ENCODE results near the gene SRRM4.
"Not testable (repeated sequence)": the region's sequence is repeated elsewhere in the genome, so short reads cannot be mapped to it uniquely, and the experiment has no call there.

The SRRM4 gene, protein sequence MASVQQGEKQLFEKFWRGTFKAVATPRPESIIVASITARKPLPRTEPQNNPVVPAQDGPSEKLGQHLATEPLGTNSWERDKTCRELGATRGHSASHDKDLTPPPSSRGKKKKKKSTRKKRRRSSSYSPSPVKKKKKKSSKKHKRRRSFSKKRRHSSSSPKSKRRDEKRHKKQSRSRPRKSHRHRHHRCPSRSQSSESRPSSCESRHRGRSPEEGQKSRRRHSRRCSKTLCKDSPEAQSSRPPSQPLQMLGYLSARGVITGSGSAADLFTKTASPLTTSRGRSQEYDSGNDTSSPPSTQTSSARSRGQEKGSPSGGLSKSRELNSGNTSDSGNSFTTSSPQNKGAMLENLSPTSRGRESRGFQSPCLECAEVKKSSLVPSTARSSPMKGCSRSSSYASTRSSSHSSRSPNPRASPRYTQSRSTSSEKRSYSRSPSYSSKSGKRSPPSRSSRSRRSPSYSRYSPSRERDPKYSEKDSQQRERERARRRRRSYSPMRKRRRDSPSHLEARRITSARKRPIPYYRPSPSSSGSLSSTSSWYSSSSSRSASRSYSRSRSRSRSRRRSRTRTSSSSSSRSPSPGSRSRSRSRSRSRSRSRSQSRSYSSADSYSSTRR

DNA sequence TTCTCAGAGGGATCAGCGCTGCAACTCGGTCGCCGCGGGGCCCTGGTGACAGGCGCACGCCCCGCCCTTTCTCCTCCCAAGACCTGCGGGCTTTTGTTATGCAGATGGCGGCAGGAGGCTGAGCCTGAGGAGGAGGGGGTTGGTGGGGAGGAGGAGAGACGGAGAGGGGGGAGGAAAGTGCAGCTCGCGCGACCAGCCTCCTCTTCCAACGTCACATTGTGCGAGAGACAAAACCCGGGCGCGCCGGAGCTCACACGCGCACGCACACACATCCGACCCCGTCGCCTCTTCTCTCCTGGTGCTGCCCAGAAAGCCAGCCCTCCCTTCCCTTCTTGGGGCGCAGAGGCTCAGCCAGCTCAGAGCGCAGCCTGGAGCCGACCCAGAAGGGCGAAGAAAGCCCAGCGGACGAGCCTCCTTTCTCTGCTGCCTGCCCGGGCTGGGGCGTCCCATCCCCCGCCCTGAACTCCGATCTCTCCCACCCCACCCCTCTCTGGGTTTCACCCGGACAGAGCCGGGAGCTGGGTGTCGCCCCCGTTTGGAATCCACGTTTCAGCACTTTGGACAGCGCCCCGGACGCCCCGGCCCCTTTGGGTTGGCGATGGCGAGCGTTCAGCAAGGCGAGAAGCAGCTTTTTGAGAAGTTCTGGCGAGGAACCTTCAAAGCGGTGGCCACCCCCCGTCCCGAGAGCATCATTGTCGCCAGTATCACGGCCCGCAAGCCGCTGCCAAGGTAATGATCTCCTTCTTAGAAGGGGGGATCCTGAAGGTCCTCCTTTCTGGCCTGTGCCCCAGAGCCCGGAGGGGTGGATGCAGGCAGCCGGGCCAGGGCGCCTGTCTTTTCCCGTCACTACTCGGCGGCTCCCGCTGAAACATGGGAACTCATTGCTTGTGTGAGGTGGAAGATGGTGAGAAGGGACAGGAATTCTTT is at the start of gene SRRM4:
Gene SRRM4 (plus strand): TSS at position 257 of the 927 bp plus-strand sequence. CDS start 342 bp downstream, at position 599.
- no peak for DNase-seq

DNA sequence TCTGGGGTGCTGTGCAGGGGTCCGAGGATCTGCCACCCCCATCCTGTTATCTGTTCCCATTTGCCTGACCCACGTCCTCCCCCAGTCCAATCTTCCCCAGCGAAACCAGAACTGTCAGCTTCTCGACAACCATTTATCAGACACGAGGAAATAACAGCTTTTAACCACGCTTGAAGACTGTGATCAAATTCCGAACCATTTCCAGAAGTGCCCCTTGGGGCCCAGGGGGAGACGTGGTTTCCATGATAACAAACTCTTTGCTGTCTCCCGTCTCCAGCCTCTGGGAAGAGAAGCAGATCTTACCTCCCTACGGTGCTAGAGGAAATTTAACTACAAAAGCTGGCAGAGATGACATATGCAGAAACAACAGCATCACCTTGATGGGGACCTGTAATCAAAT is 35.1 kb upstream of the SRRM4 start:
- DNase-seq, result no peak

DNA sequence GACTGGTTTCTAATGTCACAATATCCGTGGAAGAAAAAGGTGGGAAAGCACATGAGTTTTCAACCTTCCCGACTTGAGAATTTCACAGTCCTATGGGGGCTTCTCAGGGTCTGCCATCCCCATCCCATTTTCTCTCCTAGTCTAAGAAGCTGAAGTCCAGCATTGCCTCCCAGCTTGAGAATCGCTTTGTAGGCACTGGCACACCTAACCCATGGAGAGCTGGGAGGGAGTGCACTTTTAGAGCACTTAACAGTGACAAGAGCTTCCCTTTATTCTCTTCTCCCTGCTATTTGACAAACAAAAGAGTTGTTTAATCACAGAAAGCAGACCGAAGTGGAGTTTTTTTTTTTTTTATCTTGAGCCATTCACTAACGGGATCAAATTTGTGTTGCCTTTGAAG is 22.8 kb upstream of the SRRM4 start:
- DNase-seq, result no peak

DNA sequence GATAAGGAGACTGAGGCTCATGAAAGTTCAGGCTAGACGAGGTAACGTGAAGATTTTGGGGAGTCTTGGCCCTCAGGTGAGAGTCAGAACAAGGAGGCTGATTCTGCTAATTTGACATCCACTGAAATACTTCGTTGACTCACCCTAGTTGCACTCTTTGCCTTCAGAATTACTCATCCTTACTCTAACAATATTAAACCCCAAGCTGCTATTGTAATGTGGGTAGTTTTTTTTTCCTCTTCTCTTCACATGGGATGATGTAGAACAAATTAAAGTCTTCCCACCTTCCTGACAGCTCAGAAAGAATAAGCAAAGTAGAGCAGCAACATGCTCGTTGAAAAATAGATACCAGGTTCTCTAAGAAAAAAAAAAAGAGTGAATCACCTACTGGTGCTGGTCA is 22.0 kb upstream of the SRRM4 start:
- DNase-seq, result no peak

DNA sequence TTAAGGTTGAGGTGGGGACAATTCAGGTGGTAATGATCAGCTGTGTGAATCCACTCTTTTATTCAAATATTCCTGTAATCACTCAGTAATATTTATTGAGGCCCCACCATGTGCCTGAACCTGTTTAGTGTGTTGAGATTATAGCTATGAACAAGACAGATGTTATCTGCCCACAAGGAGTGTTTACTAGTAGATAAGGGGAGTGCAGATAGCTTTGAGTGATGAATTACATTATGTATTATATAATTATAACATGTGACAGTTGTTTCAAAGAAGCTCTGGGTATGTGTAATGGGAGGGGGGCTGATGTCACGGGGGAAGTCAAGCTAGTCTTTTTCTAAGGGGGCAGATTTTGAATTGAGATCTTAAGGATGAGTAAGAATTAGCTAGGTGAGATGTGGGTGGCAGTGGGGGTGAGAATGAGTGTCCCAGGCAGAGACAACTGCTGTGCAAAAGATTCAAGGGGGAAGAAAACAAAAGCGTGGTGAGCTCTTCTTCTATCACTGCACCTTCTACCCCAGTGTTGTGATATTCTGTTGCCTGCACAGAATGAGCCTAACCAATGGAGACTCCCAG is 21.3 kb upstream of the SRRM4 start:
- no peak for DNase-seq

DNA sequence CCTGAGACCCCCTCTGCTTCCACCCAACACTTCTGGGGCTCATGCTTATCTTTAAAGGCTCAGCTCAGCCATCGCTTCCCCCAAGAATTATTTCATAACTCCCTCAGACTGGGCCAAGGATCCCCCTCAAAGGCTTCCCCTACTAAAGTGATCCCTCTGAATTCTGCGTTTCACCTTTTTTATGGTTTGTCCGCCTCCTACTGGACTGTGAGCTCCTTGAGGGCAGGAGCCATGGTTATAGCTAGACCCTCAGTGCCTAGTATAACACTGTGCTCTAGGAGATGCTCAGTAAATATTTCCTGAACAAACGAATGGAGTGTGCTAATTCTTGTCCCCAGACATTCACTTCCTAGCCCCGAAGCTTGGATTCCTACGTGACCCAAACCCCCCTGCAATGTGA is 20.5 kb upstream of the SRRM4 start:
- DNase-seq, result no peak

DNA sequence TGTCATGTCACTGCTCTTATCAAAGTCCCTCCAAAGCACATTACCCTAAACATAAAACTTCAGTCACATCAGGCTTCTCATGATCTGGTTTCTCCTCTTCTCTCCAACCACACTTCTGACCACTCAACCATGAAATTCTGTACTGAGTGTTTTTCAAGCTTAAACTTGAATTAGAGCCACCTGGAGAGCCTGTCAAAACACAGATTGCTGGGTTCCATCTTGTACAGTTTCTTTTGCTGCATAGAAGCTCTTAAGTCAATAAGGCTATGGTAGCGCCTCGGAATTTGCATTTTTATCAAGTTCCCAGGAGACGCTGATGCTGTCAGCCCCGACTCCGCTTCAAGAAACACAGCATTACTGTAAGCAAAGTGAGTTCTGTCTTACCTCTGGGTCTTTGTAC is 16.4 kb upstream of the SRRM4 start:
- DNase-seq, result no peak

DNA sequence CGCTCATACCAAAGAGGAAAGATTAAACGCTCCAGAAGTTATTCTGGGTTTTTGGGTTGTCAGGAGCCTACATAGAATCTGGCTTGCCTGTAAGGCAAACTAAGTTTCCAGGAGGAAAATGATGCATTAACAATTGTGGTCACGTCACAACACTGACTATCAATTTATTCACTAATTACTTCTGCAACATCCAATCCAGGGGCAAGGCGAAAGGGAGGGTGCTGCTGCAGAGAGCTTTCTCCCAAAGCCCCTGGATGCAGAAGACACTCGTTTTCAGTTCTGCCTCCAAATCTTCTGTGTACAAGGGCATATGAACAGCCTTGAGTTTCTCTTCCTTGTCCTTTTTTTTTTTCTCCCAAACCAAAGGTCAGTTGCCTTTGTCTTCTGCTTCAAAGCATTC is 10.5 kb upstream of the SRRM4 start:
- no peak for DNase-seq

DNA sequence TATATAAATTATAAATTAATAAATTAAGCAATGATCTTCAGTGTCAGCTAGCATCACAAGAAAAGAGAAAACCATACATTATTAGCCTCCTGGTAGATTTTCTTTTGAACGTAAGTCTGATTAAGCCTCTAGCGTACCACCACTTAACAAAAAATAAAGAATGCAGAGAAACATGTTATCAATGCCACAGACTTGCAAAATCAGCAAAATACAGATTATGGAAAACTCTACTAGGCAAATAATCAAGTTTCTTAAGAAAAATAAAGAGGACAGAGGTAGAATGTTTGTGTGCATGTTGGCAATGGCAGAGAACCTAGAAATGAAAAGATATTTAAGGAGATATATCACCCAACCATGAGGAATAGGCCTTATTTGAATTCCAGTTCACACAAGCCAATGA is 8.4 kb upstream of the SRRM4 start:
- DNase-seq, result no peak

DNA sequence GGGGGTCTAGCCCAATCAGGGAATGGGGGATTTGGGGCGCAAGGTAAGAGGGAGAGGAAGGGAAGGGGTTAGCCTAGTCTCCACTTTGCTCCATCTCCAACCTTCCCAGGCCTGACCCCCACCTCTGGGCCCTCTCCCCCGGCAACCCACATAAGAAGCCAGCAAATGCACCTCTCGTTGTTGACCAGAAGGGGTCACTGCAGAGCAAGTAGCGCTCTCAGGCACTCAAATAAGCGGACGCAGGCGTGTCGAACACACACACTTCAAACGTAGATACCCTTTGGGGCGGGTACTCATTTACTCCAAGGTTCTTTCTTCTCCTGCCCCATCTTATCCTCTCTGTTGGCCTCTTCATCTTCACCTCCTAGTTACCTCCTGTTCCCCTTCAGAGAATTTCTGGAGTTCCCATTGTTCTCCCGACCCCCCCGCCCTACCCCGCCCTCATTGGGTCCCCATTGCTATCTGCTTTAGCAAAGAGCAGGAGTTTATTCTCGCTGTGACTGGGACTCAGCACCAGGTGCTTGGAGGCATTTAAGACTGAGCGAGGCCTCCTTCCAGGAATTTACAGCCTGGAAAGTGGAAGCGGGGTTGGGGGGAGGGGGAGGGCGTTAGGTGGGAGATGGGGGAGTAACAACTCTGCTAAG is 1.5 kb upstream of the SRRM4 start:
- peak; percentile 12 for DNase-seq

DNA sequence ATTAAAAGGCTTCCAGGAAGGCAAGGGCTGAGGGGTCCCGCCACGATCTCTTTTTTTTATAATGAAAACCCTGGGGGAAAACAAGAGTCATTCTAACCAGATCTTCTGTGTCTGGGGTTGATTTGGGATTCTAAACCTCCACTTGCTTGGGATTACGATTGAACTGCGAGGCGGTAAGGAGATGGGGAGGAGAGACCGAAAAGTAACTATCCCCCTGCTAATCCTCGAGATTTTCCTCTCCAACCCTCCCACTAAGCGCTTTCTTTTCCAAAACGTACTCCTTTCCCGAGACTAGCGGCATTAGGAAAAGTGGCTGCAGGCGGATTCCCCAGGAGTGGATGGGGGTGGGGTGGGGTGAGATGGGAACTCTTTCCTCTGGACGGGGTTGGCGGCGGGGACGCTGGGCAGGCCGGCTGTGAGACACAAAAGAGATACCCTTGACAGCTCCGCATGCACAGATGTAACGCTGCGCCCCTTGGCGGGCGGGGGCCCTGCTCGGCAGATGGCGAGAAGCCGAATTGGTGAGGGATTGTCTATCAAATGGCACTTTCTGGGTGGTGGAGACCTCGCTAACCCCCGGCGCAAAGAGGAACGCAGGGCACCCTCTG is 830 bp upstream of the SRRM4 start:
- no peak for DNase-seq

DNA sequence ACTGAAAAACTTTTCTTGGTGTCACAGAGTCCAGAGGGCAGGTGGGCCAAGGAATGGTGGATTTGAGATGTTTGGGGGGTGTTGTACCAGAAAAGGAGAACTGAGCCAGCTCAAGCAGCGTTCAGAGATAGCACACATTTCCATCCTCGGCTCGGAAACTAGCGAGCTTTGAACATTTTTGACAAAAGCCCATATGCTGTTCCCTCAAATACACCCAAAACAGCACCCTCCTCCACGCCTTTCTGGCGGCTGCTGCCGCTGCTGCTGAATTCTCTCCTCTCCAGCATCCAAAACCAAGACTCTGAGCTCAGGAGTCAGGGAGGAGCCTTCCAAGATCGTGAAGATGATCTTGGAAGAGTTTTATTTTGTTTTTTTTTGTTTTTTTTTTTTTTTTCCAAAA is 961 bp downstream of the SRRM4 start:
- DNase-seq, result no peak

DNA sequence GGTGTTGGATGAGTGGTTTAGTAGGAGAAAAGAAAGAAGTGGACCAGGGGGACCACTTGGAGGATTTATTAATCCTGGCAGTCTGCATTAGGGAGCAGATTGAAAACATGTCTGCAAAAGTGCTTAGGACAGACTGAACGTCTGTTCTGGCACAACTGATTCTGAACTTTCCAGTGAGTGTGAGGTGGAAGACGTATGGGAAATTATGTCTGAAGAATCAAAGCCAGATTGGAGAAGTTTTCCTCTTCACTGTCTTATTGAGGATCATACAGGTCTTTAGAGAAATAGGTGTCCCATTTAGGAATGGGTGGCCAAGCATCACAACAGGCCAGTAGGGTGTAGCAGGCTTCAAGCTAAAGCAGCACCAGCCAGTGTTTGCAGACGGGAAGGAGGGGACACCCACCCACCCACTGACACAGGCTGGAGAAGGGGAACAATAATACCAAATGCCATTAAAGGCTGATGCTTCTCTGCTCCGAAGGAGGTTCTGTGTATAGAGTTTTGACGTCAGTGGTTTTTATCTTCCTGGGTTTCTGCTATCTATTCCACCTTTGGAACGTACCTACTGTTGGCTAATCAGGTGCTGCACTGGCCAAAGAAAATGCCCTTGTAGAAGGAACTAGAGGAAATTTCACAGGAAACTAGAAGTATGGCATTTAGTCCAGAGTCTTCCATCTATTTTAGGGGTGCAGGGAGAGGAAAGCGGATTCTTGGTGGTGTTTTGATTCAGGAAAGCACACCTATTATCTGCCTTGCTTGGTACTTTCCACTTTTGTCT is 1.8 kb downstream of the SRRM4 start:
- no peak for DNase-seq

DNA sequence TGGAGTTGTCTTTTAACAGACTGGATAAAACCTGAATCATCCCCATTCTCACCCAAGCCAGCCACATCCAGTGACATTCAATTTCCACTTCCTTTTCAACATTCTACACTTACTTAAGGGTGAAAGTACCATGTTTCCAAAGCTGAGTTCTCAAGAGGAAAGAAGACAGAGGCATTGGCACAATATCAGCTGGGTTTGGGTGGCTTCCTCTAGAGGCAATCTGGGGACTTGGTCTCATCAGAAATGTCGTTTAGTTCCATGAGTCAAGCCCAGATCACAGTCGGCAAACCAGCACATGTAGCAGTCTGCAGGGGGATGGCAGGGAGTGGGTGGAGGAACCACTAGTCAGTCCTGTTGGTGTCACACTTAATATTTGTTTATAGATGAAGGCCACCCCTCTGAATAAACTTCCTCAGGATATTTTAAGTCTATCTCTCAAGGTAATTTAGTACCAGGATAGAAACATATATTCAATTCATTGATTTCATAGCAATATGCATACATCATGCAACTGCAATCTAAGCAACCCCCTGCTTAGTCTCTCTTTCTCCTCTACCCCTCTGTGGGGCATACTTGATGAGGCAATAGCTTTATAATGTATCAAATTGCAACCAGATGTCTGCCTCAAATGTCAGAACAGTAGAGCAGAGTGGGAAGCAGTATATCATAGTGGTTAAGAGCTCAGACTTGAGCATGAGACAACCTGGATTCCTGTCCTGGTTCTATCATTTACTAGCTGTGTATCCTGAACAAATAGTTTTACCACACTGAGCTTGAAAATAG is 3.0 kb downstream of the SRRM4 start:
- no peak for DNase-seq

DNA sequence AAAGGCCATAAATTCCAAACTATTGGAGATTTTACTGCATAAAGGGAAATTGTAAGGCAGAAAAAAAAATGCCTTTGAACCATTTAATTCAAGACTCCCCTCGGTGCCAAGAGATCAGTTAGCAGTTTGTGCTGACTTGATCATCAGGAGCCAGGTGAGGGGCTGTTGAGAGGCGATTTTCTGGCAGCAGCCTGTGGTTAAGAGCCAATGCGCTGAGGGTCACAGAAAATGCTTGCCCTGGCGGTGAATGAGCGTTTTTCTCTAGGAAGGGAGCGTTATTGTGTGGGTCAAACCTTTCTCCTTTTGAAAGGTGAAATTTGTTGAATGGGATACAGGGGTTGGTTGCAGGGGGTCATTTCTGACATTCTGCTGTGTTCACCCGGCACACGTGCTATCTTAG is 4.7 kb downstream of the SRRM4 start:
- DNase-seq, result no peak

DNA sequence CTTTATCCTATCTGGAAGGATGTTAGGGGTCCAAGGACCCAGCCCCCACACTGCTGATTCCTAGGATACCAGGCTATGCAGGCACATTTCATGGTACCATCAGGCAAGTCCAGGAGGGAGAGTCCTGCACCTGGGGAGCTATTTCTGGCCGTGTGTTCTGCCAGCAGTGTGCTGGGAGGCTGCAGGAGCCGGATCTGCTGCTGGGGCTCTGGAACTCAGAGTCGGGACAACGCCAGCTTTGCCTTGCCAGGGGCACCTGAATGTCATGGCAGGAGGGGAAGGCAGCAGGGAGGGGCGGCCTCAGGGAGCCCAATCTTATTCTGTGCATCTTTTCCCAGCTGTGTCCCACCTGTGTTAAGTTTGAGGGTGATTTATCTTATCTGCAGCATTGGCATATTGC is 17.8 kb downstream of the SRRM4 start:
- no peak for DNase-seq

DNA sequence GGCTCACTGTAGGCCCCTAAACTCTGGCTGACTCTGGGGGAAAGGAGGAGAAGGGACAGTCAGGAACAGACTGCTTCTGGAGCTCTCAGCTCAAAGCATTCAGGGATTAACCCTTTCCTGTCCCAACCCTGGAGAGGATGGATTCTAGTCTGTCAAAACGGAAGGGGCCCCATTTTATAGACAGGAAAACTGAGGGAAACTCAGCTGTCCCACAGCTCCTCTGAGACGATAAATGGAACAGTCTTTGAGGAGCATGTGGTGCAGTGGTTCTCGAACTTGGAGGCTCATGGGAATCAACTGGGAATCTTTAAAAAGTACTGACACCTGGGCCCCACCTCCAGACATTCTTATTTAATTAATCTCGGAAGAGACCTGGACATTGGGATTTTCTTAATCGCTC is 23.7 kb downstream of the SRRM4 start:
- DNase-seq, result no peak

DNA sequence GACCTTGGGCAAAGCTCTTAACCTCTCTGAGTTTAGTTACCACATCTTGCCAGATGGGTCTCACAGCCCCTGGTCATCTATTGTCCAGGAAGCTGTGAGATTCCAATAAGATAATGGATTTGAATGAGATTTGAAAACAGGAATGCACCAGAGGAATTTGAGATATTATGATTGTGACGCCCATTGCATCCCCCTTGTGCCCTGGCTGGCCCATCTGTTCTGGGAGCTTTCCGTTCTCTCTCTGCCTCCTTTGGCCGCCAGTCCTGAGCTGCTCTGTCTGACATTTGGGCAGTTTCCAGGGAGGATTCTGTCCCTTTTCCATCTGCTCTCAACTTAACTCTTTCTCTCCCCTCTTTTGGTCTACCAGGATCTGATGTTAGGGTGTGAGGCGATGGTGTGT is 24.6 kb downstream of the SRRM4 start:
- DNase-seq, result no peak

DNA sequence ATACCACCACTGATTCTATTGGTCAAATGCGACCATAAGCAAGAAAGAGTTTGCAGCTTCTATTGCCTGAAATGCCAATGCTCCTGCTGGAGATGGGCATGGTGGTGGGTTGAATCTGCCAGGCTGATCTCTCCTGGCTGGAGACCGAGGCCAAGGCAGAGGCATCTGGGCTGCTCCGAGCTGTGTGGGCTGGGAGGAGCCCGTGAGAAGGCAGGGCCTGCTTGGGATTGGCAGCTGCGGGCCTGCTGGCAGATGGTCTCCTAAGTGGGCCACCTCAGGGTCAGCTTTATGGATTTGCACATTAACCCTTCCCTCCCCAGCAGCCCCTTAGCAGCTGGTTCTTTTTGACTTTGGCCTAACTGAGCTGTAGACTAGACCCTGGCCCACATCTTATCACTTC is 25.4 kb downstream of the SRRM4 start:
- no peak for DNase-seq

DNA sequence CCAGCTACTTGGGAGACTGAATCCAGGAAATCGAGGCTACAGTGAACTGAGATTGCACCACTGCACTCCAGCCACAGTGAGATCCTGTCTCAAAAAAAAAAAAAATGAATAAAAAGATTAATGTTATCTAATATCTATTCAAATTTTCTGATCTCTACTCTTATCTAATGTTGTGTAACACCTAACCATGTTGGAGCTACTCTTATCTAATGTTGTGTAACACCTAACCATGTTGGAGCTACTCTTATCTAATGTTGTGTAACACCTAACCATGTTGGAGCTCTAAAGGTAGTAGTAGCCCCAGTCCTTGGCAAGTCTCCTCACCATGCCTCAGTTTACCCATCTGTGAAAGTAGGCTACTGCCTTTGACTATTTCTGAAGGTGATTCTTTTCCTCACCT is 26.9 kb downstream of the SRRM4 start:
- not testable (repeated sequence) for DNase-seq

Measured in stimulated activated CD4-positive, alpha-beta T cell treated with anti-CD3 and anti-CD28 coated beads, Interleukin-1b, Interleukin-23, amount 100 ng/mL, for 48 hours (primary cell).